ENCODE measurements around the gene MYOCD.
"Not testable (repeated sequence)": the region's sequence is repeated elsewhere in the genome, so short reads cannot be mapped to it uniquely, and the experiment has no call there.

The MYOCD gene, protein sequence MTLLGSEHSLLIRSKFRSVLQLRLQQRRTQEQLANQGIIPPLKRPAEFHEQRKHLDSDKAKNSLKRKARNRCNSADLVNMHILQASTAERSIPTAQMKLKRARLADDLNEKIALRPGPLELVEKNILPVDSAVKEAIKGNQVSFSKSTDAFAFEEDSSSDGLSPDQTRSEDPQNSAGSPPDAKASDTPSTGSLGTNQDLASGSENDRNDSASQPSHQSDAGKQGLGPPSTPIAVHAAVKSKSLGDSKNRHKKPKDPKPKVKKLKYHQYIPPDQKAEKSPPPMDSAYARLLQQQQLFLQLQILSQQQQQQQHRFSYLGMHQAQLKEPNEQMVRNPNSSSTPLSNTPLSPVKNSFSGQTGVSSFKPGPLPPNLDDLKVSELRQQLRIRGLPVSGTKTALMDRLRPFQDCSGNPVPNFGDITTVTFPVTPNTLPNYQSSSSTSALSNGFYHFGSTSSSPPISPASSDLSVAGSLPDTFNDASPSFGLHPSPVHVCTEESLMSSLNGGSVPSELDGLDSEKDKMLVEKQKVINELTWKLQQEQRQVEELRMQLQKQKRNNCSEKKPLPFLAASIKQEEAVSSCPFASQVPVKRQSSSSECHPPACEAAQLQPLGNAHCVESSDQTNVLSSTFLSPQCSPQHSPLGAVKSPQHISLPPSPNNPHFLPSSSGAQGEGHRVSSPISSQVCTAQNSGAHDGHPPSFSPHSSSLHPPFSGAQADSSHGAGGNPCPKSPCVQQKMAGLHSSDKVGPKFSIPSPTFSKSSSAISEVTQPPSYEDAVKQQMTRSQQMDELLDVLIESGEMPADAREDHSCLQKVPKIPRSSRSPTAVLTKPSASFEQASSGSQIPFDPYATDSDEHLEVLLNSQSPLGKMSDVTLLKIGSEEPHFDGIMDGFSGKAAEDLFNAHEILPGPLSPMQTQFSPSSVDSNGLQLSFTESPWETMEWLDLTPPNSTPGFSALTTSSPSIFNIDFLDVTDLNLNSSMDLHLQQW

DNA sequence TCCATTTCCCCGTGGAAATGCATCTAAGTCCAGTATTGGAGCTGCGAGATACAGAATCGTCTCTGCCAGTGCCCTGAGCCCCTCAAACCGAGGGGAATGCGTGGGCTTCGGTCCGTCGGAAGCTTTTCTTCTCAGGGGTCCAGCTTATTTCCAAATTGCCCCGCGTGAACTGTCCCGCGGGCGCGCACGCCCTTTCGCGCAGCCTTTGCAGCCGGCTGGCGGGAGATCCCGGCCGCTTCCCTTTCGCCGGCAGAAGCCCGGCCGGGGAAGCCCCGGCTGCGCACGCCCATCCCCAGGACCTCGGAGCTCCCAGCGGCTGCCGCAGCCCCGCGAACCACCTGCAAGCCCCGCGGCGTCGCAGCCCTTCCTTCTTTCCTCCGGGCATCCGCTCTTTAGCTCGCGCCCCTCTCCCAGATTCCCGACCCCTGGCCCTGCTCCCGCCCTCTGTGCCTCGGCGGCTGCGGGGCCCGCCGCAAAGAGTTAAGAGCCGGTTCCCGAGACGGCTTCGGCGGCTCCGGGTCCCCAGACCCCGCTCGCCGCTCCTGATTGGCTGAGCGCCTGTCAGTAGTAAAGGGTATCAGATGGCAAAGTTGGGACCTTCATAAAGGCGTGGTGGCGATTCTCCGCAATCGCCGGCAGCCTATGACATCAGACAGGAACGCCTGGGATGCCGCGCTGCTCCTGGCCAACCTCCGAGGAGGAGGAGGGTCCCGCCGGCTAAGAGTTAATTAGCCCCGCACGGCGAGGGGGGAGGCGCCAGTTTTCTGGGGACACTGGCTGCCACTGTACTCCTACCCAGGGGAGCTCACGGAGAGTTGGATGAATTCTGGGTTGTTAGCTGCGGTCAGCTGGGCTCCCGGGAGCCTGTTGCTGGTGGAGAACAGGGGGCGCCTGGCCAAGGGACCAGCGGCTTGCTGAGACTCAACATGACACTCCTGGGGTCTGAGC lies at the start of gene MYOCD:
Gene MYOCD (plus strand): TSS at position 628 of the 948 bp plus-strand sequence. CDS start 299 bp downstream, at position 927.
- no peak for DNase-seq

DNA sequence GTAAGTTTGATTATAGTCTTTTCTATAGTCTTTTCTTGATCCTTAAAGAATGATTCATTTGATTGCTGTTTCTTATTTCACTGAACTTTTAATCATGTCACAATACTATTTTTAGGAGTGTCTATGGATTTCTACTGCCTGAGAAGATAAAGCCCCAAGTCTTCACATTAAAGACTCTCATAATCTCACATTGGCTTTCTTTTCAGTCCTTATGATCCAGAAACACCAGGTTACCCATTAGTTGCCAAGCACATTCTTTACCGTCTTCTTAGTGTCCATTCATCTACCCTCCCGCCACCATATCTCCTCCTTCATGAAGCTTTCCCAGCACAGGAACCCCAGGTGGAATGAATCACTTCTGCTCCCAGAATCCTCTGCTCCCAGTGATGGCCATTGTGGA lies 49.5 kb upstream of the MYOCD start:
- DNase-seq = no peak

DNA sequence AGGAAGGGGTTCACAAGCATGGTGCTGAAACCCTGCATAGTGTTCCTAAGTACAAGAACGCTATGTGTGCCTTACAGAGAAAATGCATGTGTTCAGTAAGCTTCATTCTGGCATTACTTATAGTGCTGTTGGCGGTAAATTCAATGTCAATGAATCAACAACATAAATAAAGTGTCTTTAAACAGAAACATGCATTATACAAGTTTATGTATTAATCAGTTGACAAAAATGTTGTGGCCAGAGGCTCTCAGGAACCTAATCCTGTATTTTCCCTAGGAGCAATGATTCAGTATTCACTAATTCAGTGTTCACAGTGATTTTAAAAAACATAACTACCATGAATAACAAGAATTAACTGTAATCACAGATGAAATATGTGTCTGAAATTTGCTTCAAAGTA lies 47.1 kb upstream of the MYOCD start:
- DNase-seq = no peak

DNA sequence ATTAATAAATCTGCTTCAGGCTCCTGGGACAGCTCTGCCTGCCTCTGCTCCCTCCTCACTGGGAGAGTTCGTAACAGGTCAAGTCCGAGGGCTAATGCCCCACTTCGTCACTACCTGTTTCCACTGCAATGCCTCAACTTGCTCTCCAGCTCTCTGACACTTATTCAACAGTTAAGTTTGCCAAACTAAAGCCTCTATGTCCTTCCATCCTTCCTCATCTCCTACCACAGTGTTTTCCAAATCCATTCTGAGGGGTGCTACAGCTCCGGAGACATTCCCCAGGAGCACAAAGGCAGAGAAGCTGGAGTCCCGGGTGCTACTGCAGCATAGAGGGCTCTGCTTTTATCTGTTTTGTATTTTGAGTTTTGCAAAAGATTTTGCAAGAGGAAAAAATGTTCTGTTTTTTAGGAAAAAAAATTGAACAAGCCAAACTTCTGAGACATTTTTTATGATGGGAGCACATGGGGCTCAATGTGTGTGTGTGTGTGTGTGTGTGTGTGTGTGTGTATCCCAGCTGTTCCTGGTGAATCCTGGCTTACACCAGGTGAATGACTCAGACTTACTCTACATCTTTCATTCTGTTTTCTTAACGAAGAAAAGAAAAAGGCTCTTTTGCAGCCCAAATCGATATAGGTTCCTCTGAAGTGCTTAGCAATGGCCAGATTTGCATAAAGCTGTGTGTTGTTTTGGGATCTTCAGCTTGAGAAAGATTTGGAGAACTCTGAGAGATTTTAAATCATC lies 46.1 kb upstream of the MYOCD start:
- no peak for DNase-seq

DNA sequence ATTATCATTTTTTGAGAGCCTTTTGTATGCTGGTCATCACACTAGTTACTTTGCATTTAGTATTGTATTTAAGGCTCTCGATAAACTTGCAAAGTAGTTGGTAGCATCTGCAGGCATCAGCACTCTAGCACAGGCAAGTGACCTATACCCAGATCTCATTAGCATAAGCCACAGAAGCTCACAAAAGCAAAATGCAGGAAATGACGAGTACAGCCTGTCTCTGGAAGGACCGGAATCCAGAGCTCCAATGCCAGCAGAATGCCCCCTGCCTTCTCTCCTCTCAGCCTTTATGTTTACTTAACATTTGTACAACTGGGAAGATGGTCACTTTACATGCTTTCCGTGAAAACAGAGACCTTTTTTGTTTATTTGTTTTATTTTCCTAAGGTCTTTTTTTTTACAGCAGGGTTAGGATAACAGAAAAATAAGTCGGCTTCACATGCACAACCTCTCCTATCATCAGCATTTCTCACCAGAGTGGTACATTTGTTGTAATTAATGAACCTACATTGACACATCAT lies 45.4 kb upstream of the MYOCD start:
- no peak for DNase-seq

DNA sequence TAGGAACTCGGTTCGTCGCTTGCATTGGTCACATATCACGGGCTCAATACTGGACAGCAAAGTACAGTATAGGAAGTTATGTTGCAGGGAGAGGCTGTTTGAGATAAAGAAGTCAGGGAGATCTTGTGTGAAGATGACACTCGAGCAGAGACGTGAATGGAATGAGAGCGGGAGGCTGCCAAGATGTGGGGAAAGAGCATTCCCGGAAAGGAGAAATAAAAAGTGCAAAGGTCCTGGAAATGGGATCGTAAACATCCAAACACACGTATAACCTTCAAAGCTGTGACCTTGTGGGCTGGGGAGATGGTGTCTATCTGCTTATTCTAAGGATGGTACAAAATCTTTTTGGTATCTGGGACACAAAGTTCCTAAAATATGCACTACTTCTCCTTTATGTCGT lies 43.0 kb upstream of the MYOCD start:
- no peak for DNase-seq

DNA sequence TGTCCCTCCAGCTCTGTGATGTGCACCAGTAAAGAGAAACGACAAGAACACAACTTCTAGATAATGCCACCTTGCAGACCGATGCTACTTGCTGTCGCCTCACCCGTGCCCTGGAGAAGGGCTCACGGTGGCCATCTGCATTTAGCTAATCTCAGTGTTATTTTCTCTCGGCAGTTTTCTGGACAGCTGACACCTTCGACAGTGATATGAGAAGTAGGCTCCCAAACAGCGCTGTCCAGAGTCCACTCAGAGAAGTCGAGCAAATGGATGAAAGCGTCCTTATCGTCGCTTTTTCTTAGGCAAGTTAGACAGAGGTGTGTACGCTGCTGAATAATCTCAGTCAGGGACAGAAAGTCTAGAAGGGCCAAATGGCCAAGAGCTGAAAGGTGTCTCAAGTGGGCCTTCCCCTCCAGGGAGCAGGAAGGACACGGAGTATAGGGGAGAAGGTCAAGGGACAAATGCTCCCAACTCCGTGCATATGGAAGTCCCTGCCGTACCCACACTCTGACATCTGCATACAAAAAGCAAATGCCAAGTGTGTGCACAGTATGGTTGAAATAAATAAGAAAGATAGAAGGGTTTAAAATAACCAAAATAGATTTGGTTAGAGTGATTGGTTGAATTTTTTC lies 42.4 kb upstream of the MYOCD start:
- no peak for DNase-seq

DNA sequence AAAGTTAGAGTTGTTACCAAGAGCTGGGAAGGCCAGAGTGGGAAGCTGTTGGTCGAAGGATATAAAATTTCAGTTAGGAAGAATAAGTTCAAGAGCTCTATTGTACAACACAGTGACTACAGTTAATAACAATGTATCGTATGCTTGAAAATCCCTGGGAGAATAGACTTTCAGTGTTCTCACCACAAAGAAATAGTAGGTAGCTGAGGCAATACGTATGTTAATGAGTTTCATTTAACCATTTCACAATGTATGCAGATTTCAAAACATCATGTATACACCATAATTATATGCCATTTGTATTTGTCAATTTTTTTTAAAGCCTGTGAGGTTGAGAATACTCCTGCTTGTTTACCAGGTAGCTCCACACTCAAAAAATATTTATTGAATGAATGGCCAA lies 41.5 kb upstream of the MYOCD start:
- DNase-seq = no peak

DNA sequence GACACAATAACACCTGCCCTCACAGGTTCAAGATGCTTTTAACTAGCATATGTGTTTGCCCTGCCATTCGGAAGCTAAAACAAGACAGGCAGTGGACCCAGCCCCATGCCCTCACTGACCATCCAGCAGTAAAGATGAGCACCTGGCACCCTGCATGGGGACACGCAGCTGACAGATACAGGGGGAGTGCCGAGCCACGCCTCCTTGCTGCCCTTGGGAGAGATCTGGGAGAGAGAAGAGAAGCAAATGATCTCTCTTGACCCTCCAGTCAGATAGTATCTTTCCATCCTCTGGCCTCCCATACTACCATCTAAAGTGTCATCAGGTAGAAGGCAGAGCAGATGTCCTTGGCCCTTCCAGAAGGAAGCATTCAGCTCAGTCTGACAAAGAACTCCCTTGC lies 40.6 kb upstream of the MYOCD start:
- no peak for DNase-seq

DNA sequence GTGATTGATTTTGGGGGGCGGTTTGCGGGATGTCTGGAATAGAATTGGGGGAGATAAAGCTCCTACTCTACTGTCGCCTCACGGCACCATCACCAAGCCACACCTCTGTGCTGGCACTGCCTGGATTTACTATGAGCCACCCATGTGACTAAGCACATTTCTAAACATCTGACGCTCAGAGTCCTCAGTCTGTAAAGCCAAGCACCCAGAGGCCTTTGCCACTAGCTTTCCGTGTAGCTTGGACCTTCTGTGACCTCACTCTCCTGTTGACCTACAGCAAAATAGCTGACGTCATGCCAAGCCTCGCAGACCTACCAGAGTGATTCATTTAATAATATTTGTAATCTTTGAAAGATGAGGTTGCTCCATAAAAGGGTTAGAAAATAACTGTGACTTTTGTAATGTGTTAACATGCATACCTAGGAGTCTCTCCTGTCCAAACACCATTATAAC lies 38.5 kb upstream of the MYOCD start:
- DNase-seq = no peak

DNA sequence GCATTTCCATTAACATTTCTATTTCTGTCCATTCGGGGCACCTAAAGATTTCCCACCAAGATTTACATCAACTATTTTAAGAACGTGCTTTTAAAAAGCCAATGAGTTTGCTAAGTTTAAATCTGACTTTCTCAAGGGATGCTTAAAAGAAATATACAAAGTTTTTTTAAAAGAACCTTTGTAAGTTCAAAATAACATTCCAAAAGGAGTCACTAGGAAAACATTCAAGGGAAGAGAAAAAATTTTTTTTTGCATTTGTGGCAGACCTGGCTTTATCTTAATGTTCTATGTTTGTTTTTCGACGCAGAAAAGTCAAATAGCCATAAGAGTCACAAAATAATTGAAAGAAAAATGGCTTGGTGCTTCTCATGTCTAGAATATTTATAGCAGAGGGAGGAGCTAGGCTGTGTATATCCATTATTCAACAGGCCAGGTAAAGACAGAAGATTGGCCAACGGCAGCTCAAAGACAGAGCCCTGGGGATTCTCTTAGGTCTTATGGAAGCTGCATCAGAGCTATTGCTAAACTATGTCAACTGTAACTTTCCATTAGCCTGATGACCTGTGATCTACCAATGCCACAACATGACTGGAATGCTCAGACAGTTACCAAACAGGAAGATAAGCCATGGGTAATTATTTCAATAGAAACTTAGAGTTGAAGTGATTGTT lies 37.8 kb upstream of the MYOCD start:
- DNase-seq = no peak

DNA sequence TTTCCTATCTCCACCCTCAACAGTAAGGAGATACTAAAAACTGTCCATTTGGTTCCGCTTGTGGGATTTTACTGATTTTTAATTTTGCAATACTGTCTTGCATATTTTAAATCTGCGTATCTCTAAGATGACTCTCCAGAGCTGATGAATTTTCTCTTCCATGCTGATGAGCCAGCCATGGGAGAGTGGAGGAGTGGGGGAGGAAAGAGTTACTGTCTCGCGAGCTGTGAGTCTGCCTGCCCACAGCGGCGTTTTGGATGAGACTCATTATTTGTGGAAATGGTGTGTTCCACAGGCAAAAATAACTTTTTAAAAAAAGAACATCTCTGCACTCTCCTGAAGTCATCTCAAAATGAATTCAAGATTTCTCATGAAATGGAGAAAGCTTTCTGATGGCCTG lies 34.6 kb upstream of the MYOCD start:
- DNase-seq = no peak

DNA sequence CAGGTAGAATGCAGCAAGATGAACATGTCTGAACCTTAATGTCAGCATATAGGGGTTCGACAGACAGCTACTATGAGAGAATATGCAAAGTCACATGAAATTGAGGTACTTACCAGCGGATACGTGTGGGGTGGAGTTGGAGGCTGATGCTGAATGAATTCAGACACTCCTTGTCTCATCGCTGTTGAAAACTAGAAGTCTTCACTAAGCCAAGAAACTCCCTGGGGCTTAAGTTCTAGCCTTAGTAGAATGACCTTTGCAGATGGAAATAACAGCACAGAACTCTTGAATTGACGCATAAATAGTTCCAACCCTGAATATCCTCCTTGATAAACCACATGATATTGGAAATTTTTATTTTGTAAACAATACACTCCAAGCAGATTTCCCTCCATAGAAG lies 32.9 kb upstream of the MYOCD start:
- DNase-seq = no peak

DNA sequence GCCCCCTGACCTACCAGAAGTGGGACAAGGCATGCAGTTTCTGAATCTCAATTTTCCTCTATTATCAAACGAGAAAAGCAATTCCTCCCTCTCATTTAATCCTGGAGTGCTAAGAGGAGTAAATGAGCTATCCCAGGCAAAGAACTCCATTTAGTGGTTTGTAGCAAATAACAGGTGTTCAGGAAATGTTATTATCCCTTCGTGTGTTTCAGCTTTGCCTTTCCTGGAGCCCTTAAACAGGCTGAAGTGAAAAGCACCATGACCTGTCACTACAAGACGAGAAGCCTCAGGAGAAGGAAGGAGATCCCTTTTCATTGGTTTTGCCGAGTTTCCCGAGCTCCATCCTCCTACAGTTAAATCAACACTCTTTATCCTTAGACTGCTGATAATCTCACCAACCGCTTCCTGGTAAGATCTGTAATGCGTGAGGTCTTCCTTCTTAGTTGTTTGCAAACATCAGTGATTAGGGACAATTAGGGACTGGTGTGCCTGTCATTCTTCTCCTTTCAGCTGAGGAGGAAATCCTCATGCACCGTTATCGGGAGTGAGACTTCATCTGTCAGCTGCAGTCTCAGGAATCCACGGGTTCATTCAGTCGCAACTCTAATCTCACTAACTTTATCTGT lies 30.8 kb upstream of the MYOCD start:
- DNase-seq = no peak

DNA sequence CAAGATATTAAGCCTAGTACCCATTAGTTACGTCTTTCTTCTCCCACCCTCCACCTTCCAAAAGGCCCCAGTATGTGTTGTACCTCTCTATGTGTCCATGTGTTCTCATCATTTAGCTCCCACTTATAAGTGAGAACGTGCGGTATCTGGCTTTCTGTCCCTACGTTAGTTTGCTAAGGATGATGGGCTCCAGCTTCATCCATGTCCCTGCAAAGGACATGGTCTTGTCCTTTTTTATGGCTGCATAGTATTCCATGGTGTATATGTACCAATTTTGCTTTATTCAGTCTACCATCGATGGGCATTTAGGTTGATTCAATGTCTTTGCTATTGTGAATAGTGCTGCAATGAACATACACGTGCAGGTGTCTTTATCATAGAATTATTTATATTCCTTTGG lies 29.7 kb upstream of the MYOCD start:
- DNase-seq = not testable (repeated sequence)

DNA sequence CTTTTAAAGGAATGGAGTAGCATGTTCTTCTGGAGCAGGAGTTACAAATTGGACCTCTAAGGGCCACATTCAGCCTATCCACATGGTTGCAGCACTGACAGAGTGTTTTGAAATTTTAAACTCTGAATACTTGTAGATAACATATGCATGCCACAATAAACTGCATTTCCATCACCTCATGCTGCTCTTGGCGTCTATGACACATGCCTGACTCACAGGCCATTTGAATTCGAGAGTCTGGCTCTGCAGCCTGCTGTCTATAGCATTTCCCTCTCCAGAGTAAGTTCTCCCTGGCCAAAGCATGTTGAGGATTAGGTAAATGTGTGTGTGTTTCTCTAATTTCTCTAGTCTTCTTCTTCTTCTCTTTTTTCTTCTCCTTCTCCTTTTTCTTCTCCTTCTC lies 28.7 kb upstream of the MYOCD start:
- DNase-seq = no peak

DNA sequence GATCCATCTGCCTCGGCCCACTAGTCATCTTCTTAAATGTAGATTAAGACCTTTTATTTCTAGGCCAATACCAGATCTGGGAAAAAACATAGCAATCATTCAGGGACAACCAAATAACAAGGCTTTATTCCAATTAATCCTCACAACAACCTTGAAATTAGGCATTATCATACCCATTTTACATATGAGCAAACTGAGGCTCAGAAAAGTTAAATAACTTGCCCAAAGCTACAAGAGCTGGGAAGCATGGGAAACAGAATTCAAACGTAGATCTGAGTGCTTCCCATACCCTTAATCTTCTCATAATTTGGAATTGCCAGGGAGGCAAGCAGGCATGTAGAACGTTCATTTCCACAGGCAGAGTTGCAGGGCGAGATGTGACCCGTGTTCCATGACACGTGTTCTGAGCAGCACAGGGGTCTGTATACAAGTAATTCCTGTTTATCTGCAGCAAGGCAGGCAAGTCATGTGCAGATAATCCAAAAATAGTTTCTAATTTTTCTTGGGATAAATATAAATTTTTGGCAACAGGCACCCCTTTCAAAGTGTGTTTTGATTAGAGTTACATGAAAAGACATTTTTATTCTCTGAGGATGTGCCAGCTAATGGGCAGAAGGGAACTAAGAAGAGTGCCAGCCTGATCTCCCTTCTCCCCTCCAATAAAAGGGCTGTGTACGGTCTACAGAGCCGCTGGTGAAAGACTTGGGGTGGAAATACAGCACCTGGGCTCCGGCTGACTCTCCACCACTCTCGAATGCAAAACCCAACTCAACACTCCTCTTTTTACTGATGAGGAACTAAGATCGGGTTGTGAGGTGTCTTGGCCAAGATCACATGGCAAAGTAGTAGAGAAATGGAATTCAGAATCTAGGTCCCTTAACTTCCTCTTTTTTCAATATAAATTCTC lies 27.7 kb upstream of the MYOCD start:
- DNase-seq = no peak

DNA sequence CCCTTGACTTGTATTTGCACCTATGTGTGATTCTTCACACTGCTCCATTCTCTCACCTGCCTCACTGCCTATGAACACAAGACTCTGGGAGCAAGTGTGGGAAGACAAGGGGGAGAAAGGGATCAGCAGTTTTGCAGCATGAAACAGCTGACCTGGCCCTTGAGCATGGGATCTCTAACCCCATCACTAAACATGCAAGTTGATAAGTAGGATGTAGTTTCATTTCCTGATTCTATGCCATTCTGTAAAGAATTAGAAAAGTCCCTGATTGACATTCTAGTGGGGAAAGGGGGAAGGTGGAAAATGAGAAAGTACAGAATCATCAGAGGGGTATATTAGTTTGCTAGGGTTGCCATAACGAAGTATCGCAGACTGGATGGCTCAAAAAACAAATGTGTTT lies 25.3 kb upstream of the MYOCD start:
- DNase-seq = no peak

DNA sequence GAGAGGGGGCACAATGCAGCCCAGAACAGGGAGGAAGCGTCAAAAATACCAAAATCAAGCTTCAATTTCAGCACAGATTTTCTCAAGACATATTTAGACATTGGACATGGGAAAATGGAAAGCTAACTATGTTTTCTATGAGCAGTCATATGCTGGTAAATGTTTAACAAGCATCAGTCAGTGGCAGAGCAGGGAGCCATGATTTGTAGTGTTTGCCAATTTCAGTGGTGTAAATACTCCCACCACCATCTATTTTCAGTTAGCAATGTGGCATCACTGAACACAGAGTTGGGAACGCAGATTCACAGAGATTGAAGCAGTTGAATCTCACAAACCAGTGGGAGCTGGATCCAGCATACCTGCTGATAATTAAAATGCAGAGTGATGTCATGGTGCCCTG lies 24.6 kb upstream of the MYOCD start:
- DNase-seq = no peak
